Activated CD8-positive, alpha-beta memory T cell treated with anti-CD3 and anti-CD28 coated beads, Interleukin-2, amount 10 ng/mL, durations not matched to agents 7 days and 5 days (primary cell): ENCODE data around the gene NANOS2. TPM values are rescaled to one million over a fixed set of nuclear protein-coding genes. Genes with fewer than 3 reads are reported as not detected.
A peak's percentile ranks its signal among the peaks of the same experiment; 100 is the strongest.

Experiments
- ATAC-seq: fragments of 150-1000 bp; cut with Tn5 transposase; one replicate; pipeline ENCODE4 v1.10.0; 2021; ENCODE audit warnings: moderate library complexity
- CTCF ChIA-PET: fragments of 350-600 bp; sonication (Branson Sonifier 250); formaldehyde crosslinking; loops from one replicate; lab custom pipeline; 2021; ENCODE audit warnings: antibody characterized with exemption; lab: Charles Lee
- DNase-seq: peaks from one replicate; pipeline ENCODE4 v3.0.0-alpha.2; 2020
- H3K27ac Mint-ChIP-seq: one replicate; pipeline ENCODE4 v1.8.0; 2021; ENCODE audit warnings: mild to moderate bottlenecking, mixed read lengths
- H3K27me3 Mint-ChIP-seq: one replicate; pipeline ENCODE4 v1.8.0; 2021; ENCODE audit warnings: mixed read lengths
- H3K36me3 Mint-ChIP-seq: one replicate; pipeline ENCODE4 v1.8.0; 2021; ENCODE audit warnings: mild to moderate bottlenecking, mixed read lengths
- H3K4me1 Mint-ChIP-seq: one replicate; pipeline ENCODE4 v1.8.0; 2021; ENCODE audit warnings: mixed read lengths
- H3K4me3 Mint-ChIP-seq: one replicate; pipeline ENCODE4 v1.8.0; 2021; ENCODE audit warnings: mild to moderate bottlenecking, moderate library complexity, mixed read lengths
- H3K9me3 Mint-ChIP-seq: one replicate; pipeline ENCODE4 v1.8.0; 2022; ENCODE audit warnings: low read depth, mixed read lengths
- total RNA-seq, 2 experiments: library from RNA; stranded (reverse); gene quantifications; one replicate each; pipeline ENCODE4 v1.2.3, GENCODE V29; 2021

NANOS2 gene
- total RNA-seq: under 1 TPM in 1 of 2 experiments, not detected in 1; 0.18 TPM

DNA sequence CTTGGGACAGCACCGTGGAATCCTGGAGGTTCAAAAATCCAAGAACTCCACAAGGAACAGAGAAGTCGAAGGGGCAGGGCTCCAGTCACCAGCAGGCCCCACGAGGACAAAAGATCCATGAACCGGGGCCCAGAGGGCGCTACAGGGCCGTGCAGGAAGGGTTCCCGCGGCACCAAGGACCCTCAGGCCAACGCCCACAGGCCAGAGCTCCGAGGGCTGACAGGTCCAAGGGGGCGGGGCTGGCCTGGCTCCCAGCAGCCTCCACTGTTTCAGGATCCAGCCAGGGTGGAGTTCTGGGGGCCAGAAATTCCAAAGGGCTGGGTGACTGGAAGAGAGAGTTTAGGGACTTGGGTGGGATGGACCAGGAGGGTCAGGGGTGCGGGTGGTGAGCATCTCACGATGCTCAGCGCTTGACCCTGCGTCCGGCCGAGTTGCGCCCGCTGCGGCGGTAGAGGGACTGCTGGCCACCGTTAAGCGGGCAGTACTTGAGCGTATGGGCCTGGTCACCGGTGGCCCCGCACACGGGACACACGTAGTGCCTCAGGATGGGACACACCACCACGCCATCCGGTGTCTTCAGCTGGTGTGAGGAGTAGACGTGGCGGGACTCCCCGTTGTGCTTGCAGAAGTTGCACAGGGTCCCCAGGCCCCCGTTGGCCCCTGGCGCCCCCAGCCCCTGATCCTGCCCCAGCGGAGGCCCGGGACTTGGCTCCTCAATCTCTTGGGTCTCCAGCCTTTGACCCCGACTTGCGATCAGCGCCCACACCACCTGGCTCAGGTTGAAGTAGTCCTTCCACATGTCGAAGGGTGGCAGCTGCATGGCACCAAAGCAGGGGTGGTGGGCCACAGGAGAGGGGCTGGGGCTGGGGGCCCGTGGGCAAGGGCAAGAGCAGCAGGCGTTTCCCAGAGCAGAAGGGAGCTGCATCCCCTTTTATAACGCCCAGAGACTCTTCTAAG is at the start of gene NANOS2:
NANOS2 (minus strand) TSS at position 905 of the 957 bp plus-strand sequence; CDS start at position 820, 85 bp downstream.
- Mint-ChIP-seq H3K4me1 (peaks cover 29% of the 10 kb centered on the region), H3K4me3 (no peak within 1 kb of the TSS), H3K27ac (no peak within 1 kb of the TSS), H3K27me3 (peaks cover 38% of the 10 kb centered on the region), H3K36me3 (no peaks in the 10 kb centered on the region), H3K9me3 (no peaks in the 10 kb centered on the region)
- ATAC-seq (no peak), DNase-seq (peak; percentile 59)
- CTCF ChIA-PET: interaction anchor here (0.5 to 1.8 kb wide), 6 partner anchors 10 to 1685 kb away, joined by 3 to 7 read pairs (median 3); no protein-coding TSS in a partner anchor

DNA sequence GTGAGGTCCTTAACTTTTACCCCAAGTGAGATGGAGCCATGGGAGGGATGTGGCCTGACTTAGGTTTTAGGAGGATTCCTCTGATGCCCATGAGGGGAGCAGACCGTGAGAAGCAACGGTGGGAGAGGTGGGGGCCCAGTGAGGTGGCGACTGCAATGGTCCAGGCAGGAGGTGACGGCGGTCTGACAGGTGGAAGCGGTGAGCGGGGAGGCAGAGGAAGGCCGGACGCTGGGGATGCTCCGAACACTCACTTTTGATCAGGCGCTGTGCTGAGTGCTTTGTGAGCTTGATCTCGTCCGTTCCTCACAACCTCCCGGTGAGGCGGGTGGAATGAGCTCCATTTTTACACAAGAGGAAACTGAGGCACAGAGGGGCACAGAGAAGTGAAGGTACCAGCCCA is 47.4 kb upstream of the NANOS2 start:
- no peak overlapping the region for H3K27ac Mint-ChIP-seq
- H3K36me3 Mint-ChIP-seq: no peaks in the 10 kb centered on the region

DNA sequence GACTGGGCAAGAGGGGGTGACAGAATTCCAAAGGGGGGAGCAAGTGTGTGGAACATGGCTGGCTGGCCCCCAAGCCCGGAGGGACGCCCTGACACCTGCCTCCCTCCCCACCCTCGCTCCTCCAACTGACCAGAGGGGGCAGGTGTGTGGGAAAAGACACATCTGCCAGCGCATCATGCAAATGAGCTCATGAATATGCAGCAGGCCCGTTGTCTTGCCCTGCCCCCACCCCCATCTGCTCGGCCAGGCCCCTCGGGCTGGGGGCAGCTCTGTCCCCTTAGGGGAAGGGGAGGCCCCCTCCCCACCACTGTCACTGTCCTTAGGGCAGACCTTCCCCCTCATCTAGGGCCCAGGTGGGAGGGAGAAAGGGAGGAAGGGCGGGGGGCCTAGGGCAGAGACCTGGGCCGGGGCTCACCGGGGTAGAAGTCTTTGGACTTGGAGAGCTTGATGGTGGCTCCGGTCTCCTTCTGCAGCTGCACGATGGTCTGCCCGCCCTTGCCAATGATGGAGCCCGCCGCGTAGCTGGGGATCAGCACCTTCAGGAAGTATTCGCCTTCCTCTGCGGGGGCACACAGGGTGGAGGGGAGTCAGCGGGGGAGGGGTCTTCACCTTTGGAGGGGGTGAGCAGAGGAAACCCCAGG is 46.1 kb upstream of the NANOS2 start:
- ATAC-seq: peak; percentile 16
- no peak for DNase-seq
- Mint-ChIP-seq H3K4me1 (peaks cover 2% of the 10 kb centered on the region), H3K4me3 (no peak overlapping the region), H3K27me3 (peaks cover 37% of the 10 kb centered on the region), H3K36me3 (no peaks in the 10 kb centered on the region), H3K27ac (no peak overlapping the region), H3K9me3 (no peaks in the 10 kb centered on the region)
- CTCF ChIA-PET: no interaction called here

More for the DNA sequence above, 47.4 kb upstream of the NANOS2 start:
- no peak for DNase-seq
- no peak for ATAC-seq
- CTCF ChIA-PET: no interaction called here
- Mint-ChIP-seq H3K9me3 (no peaks in the 10 kb centered on the region), H3K4me3 (no peak overlapping the region), H3K27me3 (peaks cover 43% of the 10 kb centered on the region), H3K4me1 (peaks cover 2% of the 10 kb centered on the region)

DNA sequence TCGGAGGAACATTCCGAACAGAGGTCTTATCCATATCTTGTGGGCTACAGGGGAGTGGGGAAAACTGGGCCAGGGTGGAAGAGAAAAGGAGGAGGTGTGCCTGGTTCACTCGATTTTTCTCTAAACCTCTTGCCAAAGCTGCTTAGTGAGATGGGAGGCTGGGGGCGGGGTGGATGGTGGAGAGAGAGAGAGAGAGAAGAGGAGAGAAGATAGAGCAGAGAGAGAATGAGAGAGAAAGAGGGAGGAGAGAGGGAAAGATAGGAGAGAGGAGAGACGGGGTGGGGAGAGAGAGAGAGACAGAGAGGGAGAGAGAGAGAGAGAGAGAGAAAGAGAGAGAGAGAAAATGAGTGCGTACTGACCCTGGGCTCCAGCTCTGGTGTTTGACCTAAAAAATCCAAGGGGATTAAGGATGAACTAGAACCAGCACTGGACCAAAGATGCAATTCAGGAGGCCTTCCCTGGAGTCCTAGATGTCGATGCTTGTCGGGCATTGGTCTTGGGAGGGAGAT is 45.0 kb upstream of the NANOS2 start:
- Mint-ChIP-seq H3K9me3 (no peaks in the 10 kb centered on the region), H3K4me3 (no peak overlapping the region), H3K36me3 (no peaks in the 10 kb centered on the region), H3K27me3 (peaks cover 37% of the 10 kb centered on the region), H3K27ac (no peak overlapping the region), H3K4me1 (peaks cover 9% of the 10 kb centered on the region)
- CTCF ChIA-PET: no interaction called here
- DNase-seq (no peak), ATAC-seq (no peak)

DNA sequence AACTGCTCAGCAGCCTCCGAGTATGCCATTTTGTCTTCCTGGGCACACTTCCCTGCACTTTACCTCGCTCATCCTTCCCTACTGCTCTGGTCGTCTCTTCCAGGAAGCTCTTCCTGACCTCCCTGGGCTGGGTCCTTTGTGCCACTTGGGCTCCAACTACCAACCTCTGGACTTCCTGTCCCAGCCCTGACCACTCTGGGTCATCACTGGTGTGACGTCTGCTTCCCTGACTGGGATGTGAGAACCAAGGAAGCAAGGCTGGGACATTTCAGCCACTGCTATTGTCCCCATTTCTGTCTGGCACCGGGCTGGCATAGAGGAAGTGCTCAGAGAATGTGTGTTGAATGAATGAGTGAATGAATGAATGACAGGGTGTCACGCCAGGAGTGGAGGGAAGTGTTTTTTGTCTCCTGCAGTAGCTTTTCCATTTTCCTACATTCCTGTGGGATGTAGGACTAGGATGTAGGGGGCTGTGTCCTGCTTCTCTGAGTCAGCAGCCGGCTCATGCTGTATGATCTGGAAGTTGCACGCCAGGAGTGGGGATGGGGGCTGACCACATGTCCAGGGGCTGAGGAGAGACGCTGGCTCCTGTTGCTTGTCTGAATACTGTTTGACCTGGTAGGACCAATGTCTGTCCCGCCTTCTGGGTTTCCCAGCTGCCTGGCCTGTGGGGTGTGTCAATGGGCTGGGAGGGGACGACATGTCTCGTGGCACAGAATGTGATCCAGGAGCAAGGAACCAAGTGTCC is 44.4 kb upstream of the NANOS2 start:
- H3K4me3 Mint-ChIP-seq: no peak overlapping the region
- CTCF ChIA-PET: no interaction called here
- no peak for DNase-seq
- no peak for ATAC-seq
- peaks cover 9% of the 10 kb centered on the region for H3K4me1 Mint-ChIP-seq
- H3K27me3 Mint-ChIP-seq: peaks cover 38% of the 10 kb centered on the region
- no peaks in the 10 kb centered on the region for H3K9me3 Mint-ChIP-seq
- no peaks in the 10 kb centered on the region for H3K36me3 Mint-ChIP-seq
- H3K27ac Mint-ChIP-seq: no peak overlapping the region

DNA sequence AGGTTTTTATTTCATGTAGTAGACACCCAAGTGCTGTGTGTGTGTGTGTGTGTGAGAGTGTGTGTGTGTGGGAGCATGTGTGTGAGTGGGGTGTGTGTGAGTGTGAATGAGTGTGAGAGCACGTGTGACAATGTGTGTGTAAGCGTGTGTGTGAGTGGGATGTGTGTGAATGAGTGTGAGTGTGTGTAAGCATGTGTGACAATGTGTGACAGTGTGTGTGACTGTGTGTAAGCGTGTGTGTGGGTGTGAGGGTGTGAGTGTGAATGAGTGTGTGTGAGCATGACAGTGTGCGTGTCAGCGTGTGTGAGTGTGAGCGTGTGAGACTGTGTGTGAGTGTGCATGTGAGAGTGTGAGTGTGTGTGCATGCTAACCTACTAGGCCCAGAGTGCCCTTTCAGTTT is 43.7 kb upstream of the NANOS2 start:
- Mint-ChIP-seq H3K9me3 (no peaks in the 10 kb centered on the region), H3K27me3 (peaks cover 35% of the 10 kb centered on the region), H3K4me1 (peaks cover 13% of the 10 kb centered on the region), H3K27ac (no peak overlapping the region), H3K36me3 (no peaks in the 10 kb centered on the region), H3K4me3 (no peak overlapping the region)
- CTCF ChIA-PET: no interaction called here
- ATAC-seq: no peak
- no peak for DNase-seq

DNA sequence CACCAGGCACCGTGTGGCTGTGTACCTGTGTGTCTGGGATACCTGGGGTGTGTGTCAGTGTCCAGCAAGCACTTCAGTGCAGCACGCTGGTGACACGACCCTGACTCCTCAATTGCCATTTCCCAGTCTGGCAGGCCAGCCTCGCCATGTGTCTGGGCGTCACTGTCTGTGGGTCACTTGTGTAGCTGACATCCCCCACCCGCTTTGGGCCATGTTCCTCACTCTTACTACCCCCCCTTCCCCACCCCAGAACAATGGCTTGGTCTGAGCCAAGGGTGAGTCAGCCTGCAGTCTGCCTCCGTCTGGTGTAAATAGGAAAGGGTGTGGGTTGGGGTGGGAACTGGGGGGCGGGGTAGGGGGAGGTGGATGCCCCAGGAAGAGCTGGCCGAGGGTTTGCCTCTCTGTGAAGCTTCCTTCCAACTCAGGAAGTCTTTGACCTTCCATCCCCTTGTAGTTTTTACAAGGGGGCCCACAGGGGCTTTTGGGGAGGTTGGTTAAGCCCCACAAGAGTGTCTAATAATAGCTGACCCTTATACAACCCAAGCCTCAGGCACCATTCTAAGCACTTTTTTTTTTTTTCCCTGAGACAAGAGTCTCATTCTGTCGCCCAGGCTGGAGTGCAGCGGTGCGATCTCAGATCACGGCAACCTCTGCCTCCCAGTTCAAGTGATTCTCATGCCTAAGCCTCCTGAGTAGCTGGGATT is 41.5 kb upstream of the NANOS2 start:
- DNase-seq (no peak), ATAC-seq (no peak)
- H3K9me3 Mint-ChIP-seq: no peaks in the 10 kb centered on the region
- no peaks in the 10 kb centered on the region for H3K36me3 Mint-ChIP-seq
- H3K27ac Mint-ChIP-seq: no peak overlapping the region
- H3K27me3 Mint-ChIP-seq: peaks cover 31% of the 10 kb centered on the region
- H3K4me3 Mint-ChIP-seq: no peak overlapping the region
- CTCF ChIA-PET: interaction anchor here (1.4 kb wide), 1 partner anchor 61 kb away, joined by 3 read pairs; no protein-coding TSS in a partner anchor
- H3K4me1 Mint-ChIP-seq: peaks cover 21% of the 10 kb centered on the region

DNA sequence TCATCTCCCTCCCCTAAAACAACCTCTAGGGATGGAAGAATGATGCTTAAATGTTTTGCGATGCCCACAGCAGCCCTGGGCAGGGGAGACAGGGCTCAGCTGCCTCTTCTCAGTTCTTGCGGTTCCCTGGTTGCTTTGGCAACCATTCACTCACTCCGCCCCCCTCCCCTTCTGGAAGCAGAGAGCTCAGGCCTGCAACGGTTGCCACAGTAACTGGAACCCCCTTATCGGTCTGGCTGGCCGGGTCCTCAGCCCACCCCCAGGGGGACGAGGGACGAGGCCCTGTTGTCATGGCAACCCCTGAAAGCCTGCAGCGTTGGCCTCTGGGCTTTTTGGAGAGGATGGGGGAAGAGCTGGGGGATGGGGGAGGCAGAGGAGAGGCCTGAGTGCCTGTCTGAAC is 39.6 kb upstream of the NANOS2 start:
- no peaks in the 10 kb centered on the region for H3K9me3 Mint-ChIP-seq
- peaks cover 21% of the 10 kb centered on the region for H3K4me1 Mint-ChIP-seq
- H3K36me3 Mint-ChIP-seq: no peaks in the 10 kb centered on the region
- no peak for DNase-seq
- no peak overlapping the region for H3K27ac Mint-ChIP-seq
- peaks cover 23% of the 10 kb centered on the region for H3K27me3 Mint-ChIP-seq
- no peak for ATAC-seq
- CTCF ChIA-PET: interaction anchor here (1.1 kb wide), 1 partner anchor 9 kb away, joined by 3 read pairs; no protein-coding TSS in a partner anchor
- no peak overlapping the region for H3K4me3 Mint-ChIP-seq

DNA sequence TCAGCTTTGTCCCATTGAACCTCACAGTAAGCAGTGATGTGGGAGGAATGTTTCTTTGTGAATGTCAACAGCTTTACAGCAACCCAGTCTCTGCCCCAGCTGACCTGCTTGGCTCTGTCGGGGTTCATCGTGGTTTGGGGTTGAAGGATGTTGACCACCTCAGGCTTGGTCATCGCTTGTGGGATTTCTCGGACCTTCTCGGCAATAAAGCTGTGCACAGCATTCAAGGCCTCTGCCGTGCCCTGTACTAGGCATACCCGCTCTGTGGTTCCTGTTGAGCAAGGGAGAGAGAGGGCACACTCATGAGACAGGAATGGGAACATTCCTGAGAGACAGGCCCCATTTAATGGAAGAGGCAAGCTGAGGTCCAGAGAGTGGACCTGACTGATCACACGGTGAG is 39.1 kb upstream of the NANOS2 start:
- Mint-ChIP-seq H3K27me3 (peaks cover 23% of the 10 kb centered on the region), H3K36me3 (no peaks in the 10 kb centered on the region), H3K4me3 (no peak overlapping the region), H3K4me1 (peaks cover 21% of the 10 kb centered on the region), H3K27ac (no peak overlapping the region), H3K9me3 (no peaks in the 10 kb centered on the region)
- DNase-seq (no peak), ATAC-seq (no peak)
- CTCF ChIA-PET: interaction anchor here (1.1 kb wide), 1 partner anchor 10 kb away, joined by 3 read pairs; no protein-coding TSS in a partner anchor

DNA sequence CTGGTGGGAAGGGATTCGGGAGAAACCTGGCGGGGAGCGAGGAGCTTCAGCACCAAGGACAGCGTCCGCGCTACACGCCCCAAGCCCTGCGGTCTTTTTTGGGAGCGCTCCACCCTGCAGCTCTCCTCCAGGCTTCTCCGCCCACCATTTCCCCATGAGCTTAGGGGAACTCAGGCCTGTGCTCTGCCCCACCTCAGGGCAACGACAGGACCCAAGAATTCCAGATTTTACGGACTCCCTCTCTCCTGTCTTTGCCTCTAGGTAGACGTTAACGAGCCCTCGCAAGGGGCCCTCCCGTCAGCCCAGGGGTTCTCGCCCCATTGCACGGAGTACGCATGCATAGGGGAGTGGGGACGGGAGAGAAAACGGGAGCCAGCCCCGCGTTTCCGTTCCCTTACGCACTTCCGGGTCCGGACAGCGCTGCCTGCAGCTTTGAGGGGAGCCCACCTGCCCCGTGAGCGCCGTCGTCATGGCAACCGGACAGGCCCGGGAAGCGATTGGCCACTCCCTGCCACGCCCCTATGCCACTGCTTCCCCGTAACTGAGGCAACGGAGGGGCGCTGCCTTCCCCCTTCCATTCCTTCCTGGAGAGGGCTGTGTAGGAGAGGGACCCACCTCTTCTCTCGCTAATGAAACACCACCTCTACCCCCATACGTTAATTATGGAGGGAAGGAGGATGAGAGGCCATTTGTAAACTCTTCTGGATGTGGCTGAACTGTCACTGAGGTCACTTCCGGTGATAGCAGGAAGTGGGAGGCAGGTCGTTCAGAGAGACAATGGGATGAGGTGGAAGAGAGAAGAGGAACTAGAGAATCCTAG is 38.3 kb upstream of the NANOS2 start:
- CTCF ChIA-PET: interaction anchor here (0.6 to 1.7 kb wide), 4 partner anchors 10 to 312 kb away, joined by 3 to 5 read pairs (median 3); no protein-coding TSS in a partner anchor
- Mint-ChIP-seq H3K9me3 (no peaks in the 10 kb centered on the region), H3K4me1 (peaks cover 19% of the 10 kb centered on the region), H3K4me3 (peak overlapping the region; percentile 65), H3K27me3 (peaks cover 22% of the 10 kb centered on the region), H3K36me3 (no peaks in the 10 kb centered on the region), H3K27ac (peak overlapping the region; percentile 41)
- ATAC-seq (peak; percentile 73), DNase-seq (peak; percentile 73)

DNA sequence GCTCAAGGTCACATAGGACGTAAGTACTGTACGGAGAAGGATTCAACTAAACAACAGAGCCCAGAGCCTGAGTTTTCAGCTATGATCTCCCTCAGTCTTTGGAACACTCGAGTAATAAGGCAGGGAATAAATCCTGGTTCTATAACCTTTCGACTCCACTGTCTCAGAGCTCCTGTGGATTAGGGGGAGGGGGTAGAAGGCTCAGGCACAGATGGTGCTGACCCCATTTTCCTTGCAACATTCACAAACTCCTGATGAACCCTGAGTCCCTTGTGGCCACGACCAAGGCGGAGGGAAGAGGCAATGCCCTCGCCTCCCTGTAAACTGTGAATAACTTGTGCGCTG is 37.7 kb upstream of the NANOS2 start:
- ATAC-seq (no peak), DNase-seq (no peak)
- CTCF ChIA-PET: interaction anchor here (0.6 to 1.7 kb wide), 3 partner anchors 58 to 313 kb away, joined by 3 to 5 read pairs (median 3); no protein-coding TSS in a partner anchor
- peaks cover 22% of the 10 kb centered on the region for H3K27me3 Mint-ChIP-seq
- H3K27ac Mint-ChIP-seq: no peak overlapping the region
- H3K9me3 Mint-ChIP-seq: no peaks in the 10 kb centered on the region
- no peaks in the 10 kb centered on the region for H3K36me3 Mint-ChIP-seq
- no peak overlapping the region for H3K4me3 Mint-ChIP-seq
- H3K4me1 Mint-ChIP-seq: peaks cover 19% of the 10 kb centered on the region

DNA sequence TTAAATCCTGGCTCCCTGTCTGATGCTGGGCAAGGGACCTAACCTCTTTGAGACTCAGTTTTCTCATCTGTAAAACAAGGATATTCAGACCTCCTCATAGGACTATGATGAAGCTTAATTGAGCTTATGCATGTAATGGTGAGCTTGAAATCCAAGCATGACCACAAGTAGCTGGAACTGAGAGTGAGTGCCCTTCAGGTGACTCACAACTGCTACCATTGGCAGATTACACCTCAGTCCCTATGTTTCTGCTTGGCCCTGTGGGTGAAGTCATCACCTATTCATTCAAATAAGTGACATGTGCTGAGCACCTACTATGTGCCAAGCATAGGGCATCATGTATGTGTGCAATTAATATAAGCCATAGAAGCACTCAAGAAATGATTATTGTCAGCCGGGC is 33.3 kb upstream of the NANOS2 start:
- H3K27ac Mint-ChIP-seq: no peak overlapping the region
- H3K27me3 Mint-ChIP-seq: peaks cover 32% of the 10 kb centered on the region
- H3K36me3 Mint-ChIP-seq: no peaks in the 10 kb centered on the region
- H3K4me3 Mint-ChIP-seq: no peak overlapping the region
- no peak for DNase-seq
- ATAC-seq: no peak
- CTCF ChIA-PET: no interaction called here
- H3K4me1 Mint-ChIP-seq: peaks cover 9% of the 10 kb centered on the region
- no peaks in the 10 kb centered on the region for H3K9me3 Mint-ChIP-seq
